ENCODE measurements around the gene UGT1A10.
"Not testable (repeated sequence)": the region's sequence is repeated elsewhere in the genome, so short reads cannot be mapped to it uniquely, and the experiment has no call there.

Gene UGT1A10

DNA sequence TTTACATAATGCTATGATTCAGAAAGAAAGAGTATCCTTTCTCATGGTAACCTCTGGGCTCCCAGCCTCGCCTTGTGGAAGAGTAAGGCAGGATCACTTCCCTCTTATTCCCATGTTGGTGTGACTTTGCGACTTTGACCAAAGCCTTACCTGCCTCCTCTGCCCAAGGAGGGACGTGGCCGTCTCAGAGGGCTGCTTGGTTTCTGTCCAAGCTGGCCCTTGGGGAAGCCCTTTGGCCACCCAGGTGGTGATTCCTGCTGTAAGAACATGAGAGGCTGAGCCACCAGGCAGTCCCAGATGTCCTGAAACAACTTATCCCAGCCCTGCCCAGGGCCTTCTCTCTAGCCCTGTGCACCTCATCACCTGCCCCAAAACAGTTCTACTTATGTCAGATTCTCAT lies 62.5 kb downstream of the UGT1A10 start:
- no peak for DNase-seq

DNA sequence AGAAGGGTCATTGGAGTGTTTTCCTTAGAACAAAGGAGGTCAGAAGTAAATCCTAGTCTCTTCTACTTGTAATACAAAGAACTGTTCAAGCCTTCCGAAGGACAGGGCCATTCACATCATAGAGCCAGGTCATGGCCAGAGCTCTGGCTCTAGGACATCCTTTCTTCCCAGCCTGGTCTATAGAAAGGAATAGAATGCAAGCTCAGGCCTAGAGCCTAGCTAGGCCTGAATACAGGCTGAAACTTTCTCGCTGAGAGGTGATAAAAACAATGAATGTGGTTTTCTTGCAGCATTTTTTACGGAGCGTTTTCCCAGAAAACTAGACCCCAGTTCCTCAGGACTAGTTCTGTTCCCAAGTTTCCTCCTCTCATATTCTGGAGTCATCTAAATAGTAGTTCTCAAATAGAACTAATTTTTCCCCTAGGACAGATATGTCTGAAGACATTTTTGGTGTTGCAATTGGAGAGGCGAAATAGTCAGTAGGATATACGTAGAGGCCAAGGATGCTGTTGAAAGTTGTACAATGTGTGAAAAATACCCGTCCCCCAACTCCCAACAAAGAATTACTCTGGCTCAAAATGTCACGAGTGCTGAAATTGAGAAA lies 63.3 kb downstream of the UGT1A10 start:
- DNase-seq = no peak

DNA sequence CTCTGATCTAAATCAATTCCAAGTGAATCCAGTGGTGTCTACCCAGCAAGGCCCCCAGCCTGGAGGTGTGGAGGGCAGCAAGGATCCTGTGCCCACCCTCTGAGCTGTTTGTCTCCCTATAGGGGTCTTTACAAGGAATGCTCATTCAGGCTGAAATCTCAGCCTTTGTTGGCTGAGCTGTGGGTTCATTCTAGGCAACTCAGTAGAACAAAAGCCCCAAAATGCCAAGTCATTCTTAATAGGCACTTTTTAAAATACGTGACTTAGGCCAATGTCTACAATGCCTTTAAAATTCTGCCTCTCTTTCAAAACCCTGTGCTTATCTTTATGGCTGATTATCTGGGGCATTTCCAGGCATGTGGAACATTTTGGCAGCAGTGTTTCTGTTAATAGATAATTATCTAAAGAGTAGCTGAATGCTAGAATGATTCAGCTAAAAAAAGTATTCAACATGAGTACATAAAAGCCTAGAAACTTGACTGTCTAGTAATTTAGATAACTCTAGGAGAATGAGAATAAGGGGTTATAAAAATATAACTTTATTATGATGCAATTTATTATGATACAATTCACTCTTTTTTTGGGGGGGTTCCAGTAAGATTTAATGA lies 63.9 kb downstream of the UGT1A10 start:
- no peak for DNase-seq

DNA sequence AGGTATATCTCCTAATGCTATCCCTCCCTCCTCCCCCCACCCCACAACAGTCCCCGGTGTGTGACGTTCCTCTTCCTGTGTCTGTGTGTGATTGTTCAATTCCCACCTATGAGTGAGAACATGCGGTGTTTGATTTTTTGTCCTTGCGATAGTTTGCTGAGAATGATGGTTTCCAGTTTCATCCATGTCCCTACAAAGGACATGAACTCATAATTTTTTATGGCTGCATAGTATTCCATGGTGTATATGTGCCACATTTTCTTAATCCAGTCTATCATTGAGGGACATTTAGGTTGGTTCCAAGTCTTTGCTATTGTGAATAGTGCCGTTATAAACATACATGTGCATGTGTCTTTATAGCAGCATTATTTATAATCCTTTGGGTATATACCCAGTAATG lies 64.6 kb downstream of the UGT1A10 start:
- DNase-seq = not testable (repeated sequence)

DNA sequence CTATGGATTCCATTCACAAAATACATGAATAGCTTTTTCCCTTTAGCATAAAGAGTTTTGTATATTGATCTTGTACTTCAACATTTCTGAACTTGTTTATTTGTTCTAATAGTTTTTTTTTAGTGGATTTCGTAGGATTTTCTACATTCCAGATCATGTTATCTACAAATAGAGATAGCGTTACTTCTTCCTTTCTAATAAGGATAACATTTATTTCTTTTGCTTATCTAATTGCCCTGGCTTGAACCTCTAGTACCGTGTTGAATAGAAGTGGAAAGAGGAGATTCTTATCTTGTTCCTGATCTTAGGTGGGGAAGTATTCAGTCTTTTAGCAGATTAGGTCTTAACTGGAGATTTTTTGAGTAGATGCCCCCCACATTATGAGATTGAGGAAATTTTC lies 66.0 kb downstream of the UGT1A10 start:
- no peak for DNase-seq

DNA sequence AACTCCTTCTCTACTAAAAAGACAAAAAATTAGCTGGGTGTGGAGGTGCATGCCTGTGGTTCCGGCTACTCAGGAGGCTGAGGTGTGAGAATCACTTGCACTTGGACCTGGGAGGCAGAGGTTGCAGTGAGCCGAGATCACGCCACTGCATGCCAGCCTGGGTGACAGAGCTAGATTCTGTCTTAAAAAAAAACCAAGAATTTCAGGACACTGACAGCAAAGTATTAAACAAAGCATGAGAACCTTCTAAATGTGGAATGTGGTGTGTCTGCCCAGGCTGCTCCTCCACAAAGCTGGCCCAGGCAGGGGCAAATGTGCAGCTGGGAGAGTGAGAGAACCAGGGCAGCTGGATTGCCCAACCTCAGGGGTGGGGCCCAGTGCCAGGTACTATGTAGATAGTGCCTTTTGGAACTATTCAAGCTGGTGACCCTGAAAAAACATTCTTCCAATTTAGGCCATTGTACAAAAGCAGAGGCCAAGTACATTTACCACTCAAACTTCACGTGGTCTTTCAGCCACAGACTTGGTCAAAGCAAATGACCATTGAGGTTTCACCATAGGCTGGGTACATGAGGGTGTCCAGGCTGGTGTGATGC lies 69.8 kb downstream of the UGT1A10 start:
- no peak for DNase-seq

DNA sequence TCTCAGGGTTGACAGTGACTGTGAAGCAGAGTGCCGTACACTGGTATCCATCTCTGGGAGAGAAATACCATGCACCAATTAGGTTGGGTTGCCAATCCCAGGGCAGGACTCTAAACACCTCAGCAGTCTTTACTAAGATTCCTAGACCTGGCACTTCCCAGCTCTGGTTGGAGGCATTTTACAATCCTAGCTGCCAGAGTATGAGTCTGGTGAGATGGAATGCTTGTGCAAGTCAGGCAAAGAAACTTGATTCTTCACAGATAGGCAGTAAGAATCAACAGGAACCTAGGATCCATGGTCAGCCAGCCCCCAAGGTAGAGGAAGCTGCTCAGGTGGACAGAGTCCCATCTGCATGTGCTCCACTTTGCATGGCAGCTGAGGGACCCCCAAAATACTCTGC lies 70.5 kb downstream of the UGT1A10 start:
- DNase-seq = no peak

DNA sequence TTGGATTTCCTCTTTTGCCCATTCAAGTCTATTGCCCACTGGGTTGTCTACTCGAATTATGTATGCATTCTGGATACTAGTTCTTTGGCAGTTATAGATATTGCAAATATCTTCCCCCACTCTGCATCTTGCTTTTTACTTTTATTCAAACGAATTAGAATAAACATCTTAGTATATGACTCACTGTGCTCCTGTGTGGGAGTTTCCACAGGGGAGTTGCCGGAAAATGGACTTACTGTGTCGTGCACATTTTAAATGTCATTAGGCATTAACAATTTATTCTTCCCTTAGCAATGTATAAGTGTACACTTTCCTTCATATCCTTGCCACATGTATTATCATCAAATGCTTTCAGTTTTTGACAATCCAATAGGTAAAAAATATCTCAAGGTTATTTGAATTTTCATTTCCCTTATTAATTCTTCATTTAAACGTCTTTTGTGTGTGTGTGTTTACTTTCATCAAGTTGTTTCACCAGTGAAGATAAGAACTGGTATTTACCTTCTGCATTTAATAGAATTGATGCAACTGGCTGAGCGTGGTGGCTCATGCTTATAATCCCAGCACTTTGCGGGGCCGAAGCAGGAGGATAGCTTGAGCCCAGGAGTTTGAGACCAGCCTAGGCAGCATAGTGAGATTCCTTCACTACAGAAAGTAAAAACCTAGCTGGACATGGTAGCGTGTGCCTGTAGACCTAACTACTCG lies 71.8 kb downstream of the UGT1A10 start:
- DNase-seq = no peak

DNA sequence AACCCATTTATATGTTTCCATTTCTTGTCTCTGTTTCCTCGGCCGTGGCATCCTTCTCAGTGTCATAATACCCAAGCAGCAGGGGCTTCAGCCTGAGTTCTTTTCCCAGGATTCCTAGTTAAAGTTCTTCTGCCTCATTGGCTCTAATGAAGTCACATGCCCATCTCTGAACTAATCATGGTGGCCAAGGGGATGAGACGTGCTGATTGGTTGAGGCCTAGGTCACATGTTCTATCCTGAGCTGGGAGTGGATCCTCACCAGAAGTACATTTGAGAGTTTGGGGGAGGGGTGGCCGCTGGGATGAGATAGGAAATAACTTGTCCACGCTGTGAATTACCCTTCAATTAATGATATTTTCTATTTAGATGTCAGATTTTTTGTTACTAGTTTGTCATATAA lies 72.7 kb downstream of the UGT1A10 start:
- DNase-seq = no peak

DNA sequence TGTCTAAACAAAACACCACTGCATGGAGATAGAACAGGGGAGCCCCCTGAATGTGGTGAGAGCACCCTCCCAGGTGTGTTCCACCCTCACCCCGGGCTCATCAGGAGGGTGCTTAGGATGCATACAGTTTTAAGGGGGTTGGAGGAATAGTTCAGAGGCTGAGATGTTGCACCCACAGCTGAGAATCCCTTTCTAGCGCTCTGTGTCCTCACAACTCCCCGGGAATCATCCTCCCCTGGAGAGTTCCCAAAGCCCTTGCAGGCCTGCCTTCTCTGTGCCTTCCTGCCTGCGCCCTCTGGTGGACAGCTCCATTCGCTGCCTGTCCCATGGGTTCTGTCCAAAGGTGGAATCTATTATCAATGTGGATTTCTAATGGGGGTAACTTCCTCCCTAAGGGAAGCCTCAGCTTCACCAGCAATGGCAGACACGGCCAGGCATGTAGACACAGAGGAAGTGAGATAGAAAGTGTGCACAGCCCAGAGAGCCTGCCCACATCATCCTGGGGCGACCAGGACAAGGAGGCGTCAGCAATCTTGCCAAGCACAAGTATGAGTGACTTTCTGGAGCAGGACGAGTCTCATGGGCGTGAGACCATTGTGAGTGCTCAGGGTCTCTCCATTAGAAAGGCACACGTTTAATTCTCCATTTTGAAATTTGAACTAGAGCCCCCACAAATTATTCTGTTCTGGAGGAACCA lies 75.2 kb downstream of the UGT1A10 start:
- DNase-seq = peak in 11 of 14 donors; percentile 1 to 61 (median 17)

DNA sequence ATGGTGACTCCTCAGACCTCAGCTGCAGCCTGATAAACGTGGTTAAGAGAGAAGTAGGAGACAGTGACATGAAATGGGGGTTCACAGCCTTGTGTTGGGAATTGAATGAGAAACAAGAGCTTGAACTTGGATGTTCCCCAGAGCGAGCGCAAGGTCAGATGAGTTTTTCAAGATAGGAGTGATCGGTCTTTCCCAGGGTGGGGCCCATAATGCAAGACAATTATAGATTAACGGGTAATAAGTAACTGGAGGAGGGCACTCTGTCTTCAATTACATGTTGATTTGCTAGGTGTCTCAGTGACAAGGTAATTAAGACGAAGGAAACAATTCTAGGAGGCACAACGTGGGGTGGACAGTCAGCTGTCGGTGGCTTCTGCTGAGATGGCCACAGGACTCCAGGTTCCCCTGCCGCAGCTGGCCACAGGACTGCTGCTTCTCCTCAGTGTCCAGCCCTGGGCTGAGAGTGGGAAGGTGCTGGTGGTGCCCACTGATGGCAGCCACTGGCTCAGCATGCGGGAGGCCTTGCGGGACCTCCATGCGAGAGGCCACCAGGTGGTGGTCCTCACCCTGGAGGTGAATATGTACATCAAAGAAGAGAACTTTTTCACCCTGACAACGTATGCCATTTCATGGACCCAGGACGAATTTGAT lies 76.5 kb downstream of the UGT1A10 start, which contains the start of gene UGT1A5:
TSS of gene UGT1A5 (plus strand) at position 297 of the 651 bp plus-strand sequence. CDS start at position 382, 85 bp downstream.
- no peak for DNase-seq

DNA sequence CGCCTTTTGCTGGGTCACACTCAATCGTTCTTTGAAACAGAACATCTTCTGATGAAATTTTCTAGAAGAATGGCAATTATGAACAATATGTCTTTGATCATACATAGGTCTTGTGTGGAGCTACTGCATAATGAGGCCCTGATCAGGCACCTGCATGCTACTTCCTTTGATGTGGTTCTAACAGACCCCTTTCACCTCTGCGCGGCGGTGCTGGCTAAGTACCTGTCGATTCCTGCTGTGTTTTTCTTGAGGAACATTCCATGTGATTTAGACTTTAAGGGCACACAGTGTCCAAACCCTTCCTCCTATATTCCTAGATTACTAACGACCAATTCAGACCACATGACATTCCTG lies 77.0 kb downstream of the UGT1A10 start:
- DNase-seq = no peak

DNA sequence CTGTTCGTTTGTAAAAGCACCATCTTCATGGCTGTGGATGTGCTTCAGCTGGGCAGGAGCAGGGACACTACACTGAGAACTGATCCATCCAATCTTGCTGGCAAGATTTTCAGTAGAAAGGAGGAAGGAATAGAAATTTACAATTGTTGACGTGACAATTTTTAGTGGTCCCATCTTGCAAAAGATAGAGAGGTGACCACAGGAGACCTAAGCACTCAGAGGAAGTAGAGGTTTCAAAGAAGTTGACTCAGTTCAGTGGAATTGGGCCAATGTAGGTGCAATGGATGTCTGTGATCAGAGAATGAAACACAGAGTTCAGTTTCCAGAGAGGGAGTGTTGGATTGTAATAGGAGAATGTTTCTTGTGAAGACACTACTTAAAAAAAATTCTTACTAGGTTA lies 77.9 kb downstream of the UGT1A10 start:
- DNase-seq = no peak

DNA sequence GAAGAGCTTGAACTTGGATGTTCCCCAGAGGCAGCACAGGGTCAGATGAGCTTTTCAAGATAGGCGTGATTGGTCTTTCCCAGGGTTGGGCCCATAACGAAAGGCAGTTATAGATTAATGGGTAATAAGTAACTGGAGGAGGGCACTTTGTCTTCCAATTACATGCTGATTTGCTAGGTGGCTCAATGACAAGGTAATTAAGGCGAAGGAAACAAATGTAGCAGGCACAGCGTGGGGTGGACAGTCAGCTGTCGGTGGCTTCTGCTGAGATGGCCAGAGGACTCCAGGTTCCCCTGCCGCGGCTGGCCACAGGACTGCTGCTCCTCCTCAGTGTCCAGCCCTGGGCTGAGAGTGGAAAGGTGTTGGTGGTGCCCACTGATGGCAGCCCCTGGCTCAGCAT lies 82.3 kb downstream of the UGT1A10 start, which contains the start of gene UGT1A4:
TSS of gene UGT1A4 (plus strand) at position 185 of the 400 bp plus-strand sequence. CDS start at position 270, 85 bp downstream.
- no peak for DNase-seq

DNA sequence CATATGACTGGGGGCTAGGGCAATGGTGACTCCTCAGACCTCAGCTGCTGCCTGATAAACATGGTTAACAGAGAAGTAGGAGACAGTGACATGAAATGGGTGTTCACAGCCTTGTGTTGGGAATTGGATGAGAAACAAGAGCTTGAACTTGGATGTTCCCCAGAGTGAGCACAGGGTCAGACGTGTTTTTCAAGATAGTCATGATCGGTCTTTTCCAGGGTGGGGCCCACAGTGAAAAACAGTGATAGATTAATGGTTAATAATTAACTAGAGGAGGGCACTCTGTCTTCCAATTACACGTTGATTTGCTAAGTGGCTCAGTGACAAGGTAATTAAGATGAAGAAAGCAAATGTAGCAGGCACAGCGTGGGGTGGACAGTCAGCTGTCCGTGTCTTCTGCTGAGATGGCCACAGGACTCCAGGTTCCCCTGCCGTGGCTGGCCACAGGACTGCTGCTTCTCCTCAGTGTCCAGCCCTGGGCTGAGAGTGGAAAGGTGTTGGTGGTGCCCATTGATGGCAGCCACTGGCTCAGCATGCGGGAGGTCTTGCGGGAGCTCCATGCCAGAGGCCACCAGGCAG lies 92.6 kb downstream of the UGT1A10 start, which contains the start of gene UGT1A3:
TSS of gene UGT1A3 (plus strand) at position 320 of the 579 bp plus-strand sequence. CDS start at position 405, 85 bp downstream.
- DNase-seq = no peak

DNA sequence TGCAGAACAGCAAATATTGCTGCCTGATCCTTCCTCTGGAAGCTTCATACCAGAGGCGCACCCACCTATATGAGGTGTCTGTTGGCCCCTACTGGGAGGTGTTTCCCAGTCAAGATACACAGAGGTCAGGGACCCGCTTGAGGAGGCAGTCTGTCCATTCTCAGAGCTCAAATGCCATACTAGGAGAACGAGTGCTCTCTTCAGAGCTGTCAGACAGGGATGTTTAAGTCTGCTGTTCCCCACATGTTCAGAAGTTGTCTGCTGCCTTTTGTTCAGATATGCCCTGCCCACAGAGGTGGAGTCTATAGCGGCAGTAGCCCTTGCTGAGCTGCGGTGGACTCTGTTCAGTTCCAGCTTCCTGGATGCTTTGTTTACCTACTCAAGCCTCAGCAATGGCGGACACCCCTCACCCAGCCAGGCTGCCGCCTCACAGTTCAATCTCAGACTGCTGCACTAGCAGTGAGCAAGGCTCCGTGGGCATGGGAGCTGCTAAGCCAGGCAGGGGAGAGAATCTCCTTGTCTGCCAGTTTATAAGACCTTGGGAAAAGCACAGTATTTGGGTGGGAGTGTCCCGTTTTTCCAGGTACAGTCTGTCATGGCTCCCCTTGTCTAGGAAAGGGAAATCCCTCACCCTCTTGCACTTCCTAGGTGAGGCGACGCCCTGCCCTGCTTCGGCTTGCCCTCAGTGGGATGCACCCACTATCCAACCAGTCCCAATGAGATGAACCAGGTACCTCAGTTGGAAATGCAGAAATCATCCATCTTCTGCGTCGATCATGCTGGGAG lies 100.8 kb downstream of the UGT1A10 start:
- not testable (repeated sequence) for DNase-seq

DNA sequence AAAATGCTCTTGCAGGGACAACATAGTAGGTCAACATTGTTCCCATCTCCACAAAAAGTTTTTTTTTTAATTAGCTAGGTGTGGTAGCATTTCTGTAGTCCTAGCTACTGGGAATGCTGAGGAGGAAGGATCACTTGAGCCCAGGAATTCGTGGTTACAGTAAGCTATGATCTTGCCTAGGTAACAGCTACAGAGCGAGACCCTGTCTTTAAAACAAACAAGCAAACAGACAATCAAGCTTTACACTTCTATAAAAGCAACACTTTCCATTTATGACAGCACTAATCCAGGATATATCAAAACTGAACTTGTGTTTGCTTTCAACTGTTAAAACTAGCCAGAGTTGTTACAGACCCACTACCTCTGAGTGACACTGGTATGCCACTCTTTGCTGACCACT lies 104.6 kb downstream of the UGT1A10 start:
- DNase-seq = no peak

DNA sequence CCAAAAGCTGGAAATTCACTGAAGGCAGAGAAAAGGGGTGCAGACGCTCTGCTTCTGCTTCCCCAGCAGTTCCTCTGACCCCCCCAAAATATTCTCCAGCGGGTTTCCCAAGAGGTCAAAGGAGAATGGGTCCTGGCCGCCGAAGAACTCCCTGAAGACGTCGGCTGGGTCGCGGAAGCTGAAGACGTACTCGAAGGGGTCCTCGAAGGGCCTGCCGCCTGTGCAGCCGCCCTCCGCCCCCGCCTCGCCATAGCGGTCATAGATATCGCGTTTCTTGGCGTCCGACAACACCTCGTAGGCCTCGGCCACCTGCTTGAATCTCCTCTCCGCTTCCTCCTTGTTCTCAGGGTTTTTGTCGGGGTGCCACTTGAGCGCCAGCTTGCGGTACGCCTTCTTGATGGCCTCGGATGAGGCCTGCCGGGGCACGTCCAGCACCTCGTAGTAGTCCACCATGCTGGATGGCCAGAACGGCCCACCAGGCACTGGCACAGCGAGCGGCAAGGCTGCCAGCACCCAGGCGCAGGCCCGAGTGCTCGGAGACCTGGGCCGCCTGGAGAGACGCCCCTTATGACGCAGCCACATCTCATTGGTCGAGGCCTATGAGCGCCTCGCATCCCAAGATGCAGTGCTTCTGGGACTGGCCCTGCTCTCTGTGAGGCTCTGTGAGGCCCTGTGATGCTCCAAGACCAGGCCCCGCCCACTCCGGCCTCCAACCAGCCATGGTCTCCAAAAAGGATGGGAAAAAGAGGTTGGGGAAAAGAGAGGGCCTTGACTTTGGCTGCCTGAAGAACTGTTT lies 107.4 kb downstream of the UGT1A10 start:
- DNase-seq = no peak

DNA sequence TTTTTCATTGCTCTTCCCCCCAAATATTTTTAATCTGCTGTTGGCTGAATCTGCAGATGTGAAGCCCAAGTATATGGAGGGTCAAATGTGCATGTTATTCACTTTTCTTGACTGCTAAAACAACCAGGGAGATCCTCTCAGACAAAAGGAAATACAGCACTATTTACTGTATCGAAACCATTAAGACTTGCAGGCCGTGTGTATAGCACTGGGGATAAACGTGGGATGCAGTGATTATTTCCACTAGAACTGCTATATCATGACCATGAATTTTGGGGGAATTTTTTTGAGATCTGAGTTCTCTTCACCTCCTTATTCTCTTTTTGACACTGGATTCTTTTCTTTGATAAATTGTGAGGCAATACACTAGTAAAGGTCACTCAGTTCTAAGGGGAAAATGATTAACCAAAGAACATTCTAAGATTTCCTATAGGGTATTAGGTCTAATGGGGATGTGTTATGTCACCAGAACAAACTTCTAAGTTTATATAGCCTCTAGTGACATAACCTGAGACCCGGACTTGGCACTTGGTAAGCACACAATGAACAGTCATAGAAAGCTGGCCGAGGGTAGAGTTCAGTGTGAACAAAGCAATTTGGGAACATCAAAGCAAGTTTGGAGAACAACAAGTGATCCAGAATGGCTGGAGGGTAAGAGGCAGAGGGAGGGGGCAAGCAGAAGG lies 109.0 kb downstream of the UGT1A10 start:
- DNase-seq = no peak

Data from C1 segment of cervical spinal cord (tissue), 14 donors.